Stimulated activated naive CD4-positive, alpha-beta T cell (primary cell): ENCODE data around the gene GTPBP6.

Source experiments
- DNase-seq, 6 experiments: peaks; one replicate each; lab custom pipeline; 2025; lab: John Stamatoyannopoulos, UW

GTPBP6 gene, protein sequence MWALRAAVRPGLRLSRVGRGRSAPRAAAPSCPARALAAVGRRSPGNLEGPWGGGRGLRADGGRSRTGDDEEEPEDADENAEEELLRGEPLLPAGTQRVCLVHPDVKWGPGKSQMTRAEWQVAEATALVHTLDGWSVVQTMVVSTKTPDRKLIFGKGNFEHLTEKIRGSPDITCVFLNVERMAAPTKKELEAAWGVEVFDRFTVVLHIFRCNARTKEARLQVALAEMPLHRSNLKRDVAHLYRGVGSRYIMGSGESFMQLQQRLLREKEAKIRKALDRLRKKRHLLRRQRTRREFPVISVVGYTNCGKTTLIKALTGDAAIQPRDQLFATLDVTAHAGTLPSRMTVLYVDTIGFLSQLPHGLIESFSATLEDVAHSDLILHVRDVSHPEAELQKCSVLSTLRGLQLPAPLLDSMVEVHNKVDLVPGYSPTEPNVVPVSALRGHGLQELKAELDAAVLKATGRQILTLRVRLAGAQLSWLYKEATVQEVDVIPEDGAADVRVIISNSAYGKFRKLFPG

DNA sequence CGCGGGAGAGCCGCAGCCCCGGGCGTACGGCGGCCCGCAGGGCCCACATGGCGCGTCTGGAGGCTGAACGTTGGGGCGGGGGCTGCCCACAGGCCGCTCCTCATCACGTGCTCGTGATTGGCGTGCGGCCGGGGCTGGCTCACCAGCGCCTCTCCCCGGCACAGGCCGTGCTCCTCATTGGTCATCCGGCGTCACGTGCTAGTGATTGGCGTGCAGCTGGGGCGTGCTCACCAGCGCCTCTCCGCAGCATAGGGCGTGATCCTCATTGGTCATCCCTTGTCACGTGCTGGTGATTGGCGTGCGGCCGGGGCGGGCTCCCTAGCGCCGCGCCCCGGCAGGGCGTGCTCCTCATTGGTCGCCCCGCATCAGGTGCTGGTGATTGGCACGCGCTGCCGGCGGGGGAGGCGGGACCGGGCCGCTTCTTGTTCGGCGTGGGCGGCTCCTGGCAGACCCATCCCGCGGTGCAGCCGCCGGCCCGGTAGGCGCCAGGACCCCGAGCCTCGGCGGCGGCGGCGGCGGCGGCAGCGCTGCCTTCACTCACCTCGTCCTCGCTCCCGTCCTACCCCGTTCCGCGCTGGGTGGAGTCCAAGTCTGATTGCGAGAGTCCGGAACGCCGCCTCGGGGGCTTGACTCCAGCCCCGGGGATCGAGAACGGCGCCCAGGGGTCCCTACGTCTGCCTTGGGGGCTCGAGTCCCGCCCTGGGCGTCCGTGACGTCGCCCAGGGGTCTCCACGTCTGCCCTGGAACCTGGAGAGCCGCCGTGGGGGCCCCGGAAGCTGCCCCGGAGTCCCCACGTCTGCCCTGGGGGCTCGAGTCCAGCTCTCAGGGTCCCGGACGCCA, at the start of gene GTPBP6:
TSS of gene GTPBP6 (minus strand) at position 58 of the 840 bp plus-strand sequence. CDS start at position 49, 9 bp downstream.
- no peak for DNase-seq

DNA sequence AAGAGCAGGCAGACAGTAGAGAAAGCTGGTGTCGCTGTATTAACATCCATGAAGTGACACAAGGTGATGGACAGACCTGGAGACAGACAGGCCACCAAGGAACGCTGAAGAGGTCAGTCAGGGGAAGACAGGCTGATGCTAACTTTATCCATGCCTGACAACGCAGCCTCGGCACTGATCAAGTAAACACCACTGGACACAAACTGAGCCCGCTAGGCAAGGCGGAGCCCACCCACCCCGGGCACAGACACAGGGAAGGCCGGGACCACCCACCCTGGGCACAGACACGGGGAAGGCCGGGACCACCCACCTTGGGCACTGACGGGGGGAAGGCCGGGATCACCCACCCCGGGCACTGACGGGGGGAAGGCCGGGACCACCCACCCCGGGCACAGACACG, 49.3 kb upstream of the GTPBP6 start:
- DNase-seq, result no peak

DNA sequence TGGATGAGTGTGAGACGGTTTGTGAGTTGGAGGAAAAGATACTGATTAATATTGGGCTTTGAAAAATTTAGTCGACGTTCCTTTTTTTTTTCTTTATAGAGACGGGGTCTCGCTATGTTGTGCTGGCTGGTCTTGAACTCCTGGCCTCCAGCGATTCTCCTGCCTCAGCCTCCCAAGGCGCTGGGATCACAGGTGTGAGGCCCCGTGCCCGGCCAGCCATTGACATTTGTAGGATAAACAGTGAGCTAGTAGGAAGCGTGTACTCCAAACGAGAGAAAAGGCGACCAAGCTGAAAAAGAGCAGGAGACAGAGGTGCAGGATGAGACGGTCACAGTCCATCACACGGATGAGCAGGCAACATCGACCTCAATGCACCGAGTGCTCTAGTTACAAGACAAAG, 48.8 kb upstream of the GTPBP6 start:
- DNase-seq, result no peak

DNA sequence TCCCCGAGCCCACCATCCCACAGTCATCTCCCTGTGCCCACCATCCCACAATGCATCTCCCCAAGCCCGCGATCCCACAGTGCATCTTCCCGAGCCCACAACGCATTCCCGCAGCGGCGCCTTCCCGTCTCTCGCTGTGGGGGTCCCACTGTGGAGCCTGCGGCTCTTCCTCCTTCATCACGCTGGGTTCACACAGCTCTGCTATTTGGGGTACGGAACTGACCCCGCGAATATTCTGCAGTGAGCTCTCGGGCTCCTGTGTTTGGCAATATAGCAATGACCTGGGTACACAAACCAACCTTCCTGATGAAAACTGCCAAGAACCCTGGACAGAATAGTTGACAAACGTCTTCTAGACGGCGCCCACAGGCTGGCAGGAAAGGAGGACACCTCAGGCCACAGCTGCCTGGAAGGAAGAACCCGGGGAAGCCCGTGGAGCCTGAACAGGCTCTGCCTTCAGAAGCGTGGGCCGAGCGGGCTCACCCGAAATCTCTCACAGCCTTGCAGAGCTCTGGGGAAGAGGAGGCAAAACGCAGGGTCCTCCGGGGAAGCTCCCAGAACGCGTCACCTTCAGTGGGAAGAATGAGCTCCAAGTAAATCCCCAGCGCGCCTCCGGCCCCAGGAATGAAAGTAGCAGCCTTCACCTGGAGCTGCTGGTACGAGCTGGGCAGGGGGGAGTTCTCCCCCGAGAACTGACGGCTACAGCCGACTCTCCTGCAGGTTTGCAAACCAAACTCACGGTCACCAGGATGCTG, 45.2 kb upstream of the GTPBP6 start:
- DNase-seq, result no peak

DNA sequence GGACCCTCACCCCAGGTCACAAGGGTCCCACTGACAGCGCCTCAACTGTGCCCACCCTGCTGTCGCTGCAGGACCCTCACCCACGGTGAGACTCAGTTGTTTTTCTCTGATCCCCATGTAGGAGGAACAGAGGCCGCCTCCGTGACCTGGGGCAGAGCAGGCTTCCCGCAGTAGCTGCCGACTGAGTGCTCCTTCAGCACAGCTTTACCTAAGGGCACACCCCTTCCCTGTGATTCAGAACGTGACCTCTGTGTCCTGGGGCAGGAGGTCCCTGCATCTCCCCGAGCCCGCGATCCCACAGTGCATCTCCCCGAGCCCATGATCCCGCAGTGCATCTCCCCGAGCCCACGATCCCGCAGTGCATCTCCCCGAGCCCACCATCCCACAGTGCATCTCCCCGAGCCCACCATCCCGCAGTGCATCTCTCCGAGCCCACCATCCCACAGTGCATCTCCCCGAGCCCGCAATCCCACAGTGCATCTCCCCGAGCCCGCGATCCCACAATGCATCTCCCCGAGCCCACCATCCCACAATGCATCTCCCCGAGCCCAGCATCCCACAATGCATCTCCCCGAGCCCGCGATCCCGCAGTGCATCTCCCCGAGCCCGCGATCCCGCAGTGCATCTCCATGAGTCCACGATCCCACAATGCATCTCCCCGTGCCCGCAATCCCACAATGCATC, 44.5 kb upstream of the GTPBP6 start:
- DNase-seq, result no peak

DNA sequence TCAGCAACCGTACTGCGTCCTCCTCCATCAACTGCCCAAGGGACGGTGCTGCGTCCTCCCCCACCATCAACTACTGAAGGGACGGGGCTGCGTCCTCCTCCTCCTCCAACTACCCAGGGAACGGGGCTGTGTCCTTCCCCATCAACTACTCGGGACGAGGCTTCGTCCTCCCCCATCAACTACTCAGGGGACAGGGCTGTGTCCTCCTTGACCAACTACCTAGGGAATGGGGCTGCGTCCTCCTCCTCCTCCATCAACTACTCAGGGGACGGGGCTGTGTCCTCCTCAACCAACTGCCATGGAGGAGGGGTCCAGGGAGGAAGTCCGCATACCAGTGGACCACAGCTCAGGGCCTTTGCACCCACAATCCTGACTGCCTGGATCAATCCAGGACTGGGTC, 43.8 kb upstream of the GTPBP6 start:
- DNase-seq, result no peak

DNA sequence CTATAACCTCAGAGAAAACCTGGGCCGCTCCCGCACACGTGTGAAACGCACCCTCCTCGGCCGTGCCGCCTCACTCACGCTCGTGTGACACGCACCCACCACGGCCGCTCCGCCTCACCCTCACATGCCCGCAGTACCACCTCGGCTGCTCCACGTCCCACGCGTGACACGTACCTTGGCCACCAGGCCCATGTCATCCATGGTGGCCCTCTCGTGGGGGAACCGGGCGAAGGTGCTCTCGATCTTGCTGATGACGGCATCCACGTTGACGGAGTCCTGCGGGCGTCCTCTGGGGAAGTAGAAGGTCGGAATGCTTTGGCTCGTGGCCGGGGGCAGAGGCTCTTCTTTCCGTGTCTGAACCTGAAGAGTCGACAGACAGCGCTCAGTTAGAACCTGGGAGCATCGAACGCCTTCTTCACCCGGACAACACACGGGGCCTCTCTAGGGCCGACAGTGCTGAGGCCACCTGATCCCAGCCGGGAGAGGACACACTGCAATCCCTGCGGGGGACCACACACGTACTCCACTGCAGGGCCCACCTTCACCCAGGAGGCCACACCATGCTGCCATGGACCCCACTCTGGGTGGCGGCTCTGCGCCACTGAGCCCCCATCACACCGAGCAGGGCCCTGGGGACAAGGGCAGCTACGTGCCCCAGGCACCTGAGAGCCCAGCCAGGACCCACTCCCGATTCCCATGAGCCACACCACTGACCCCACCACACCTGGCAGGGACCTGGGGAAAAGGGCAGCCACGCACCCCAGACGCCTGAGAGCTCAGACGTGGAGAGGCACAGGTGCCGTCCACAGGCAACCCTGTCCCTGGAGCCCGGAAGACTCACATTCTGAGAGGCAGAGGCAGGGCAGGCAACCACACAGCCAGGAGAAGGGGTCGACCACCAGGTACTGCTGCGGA, 42.9 kb upstream of the GTPBP6 start:
- DNase-seq, result no peak

DNA sequence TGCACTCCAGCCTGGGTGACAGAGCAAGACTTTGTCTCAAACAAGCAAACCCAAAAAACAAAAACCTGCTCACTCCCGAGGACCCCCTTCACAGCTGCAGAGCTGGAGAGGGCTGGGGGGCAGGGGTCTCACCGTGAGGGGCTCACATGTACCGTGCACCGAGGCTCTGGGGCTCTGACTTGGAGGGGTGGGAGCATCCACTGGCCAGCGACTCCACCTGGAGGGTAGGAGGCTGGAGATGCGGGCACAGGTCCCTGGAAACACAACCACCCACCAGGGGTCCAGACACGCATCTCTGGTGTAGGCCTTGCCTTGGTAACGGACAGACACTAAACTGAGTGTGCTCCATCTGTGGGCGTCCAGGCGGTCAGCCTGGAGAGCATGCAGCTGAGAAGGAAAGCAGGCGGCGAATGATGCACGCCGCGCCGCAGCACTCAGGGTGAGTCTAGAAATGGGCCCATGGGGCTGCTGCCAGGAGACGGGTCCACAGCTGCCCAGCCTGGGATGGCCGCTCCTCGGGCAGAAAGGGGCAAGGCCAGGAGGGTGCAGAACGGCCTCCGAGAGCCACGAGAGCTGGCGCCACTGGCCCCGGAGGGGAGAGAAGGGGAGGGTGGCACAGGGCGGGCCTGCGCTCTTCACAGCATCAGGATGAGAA, 42.0 kb upstream of the GTPBP6 start:
- no peak for DNase-seq

DNA sequence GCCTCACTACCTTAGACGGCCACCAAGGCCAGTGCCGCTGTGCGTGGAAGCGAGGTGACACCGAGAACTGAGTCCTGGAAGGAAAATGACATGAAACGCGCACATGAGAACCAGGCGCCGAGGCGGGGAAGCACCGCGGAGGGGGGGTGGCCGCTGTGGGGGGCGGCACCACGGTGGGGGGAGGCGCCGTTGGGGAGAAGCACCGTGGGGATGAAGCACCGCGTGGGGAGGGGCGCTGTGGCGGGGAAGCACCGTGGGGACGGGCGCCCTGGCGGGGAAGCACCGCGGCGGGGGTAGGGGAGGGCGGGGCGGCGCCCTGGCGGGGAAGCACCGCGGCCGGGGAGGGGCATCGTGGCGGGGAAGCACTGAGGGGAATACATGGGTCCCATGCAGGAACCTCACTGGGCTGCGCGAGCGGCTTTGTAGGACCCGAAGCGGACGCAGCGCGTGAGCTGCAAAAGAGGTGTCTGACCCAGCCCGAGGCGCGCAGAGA, 40.1 kb upstream of the GTPBP6 start:
- no peak for DNase-seq

DNA sequence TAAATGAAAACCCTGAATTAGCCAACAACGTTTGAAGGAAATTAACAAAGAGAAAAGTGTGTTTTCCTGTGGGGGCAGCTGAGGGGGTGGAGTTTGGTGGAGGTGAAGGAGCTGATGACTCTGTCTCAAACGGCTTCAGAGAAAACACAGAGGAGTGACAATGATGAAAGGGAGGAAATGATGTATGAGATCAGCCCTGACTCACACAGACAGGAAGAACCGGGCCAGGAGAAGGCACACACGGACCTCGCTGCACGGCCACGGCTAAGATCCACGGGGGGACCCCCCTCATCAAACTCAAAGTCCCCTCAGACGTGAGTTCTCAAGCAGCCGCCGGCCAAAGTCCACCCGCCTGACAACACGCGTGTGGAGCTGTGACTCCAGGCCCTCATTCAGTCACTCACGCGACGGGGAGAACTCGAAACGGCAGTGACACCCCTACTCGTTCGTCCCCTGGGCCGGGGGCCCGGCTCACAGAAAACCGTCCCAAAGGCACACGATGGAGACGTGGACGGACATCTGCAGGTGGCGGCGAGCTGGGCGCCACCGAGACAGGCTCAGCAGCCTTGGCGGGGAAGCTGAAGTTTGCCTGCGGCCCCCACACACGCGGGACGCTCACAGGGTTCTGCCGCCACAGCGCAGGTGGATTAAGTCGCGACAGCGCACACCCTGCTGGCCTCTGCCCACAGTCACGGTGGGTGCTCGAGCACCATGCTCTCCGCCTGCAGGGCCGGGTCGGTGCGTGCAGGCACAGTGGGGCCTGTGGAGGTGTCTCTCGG, 39.3 kb upstream of the GTPBP6 start:
- DNase-seq, result peak in 5 of 6 experiments; percentile 24 to 80 (median 74)

DNA sequence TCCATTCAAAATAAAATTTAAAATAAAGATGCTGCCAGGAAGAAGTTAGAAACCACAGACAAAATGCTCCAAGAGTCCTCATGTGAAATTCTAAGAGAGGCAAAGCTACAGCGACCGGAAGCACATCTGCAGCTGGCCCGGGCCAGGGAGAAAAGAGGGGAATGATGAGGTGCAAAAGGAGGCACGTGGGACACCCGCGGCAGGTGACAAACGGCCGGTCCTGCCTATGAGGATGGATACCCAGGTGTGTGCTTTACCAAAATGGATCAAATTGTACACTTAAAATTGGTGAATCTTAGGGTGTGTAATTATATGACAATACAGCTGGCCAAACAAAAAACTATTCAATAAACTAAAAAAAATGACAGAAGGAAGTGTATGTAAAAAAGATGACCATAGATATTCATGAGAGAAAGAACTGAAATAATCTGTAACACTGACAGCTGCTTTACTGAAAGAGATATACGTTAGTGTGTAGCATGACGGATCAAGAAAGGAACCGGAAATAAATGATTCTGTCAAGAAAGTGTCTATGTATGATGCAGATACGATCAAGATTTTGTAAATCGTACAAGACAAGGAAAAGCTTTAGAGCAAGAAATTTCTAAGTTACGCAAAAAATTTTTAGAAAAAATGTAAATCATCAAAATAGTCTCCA, 38.6 kb upstream of the GTPBP6 start:
- no peak for DNase-seq

DNA sequence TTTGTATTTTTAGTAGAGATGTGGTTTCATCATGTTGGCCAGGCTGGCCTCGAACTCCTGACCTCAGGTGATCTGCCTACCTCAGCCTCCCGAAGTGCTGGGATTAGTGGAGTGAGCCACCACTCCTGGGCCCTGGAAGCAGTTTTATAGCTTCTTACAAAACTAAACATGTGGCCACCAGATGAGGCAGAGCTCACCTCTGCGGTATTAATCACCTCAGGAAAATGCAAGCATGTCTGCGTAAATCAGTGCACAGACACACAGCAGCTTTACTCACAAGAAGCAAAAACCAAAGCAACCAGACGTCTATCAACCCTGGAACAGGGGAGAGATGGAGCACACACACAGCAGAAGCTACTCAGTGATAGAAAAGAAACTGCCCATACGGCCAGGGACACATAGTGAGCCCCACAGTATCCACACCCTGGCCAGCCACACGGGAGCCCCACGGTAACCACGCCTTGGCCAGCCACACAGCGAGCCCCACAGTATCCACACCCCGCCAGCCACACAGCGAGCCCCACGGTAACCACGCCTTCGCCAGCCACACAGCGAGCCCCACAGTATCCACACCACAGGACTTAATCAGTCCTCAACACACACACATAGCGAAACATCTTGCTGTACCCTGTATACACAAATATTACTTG, 37.9 kb upstream of the GTPBP6 start:
- no peak for DNase-seq

DNA sequence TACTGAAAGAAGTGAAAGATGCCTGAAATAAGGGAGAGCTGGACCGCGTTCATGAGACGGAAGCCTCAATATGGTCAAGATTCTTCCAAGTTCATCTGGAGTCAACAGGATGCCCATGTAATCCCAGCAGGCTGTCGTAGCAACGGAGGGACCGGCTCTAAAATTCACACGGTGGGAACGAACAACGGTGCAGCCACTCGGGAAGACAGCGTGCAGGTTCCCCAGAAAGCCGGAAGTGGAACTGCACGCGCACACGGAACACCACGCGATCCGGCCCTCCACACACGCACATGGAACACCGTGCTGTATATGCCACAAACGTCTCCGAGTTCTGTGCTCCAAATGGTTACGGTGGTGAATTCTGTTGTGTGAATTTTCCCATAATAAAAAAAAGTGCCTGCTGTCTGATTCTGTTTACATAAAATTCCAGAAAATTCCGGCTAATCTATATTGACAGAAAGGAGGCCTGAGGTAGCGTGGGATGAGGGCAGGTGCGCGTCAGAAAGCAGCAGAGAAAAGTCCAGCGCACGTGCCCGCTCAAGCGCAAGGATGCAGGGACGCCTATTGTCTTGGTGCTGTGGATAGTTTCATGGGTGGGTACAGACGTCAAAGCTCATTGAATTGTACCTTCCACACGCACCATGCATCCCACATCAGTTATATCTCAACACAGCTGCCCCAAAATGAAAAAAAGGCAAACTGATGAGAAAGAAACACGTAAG, 36.9 kb upstream of the GTPBP6 start:
- no peak for DNase-seq

DNA sequence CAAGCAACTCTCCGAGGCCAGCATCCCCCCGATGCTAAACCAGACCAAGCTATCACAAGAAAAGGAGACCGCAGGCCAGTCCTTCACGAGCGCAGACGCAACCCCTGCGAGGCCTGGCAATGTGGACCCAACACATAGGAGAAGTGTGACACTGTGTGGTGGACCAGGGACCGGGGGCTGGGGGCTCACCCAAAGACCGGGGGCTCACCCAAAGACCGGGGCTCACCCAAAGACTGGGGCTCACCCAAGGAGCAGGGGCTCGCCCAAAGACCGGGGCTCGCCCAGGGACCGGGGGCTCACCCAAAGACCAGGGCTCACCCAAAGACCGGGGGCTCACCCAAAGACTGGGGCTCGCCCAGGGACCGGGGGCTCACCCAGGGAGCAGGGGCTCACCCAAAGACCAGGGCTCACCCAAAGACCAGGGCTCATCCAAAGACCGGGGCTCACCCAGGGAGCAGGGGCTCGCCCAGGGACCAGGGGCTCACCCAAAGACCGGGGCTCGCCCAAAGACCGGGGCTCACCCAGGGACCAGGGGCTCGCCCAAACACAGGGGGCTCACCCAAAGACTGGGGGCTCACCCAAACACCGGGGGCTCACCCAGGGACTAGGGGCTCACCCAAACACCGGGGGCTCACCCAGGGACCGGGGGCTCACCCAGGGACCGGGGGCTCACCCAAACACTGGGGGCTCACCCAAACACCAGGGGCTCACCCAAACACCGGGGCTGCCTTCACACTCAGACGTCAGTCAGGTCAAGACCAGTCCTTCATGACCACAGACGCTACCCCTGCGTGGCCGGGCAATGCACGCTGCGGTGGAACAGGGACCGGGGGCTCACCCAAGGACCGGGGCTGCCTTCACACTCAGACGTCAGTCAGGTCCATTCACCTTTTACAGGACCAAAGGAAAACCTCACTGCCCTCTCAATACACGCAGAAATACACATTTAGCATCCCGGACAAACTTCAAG, 35.3 kb upstream of the GTPBP6 start:
- DNase-seq, result no peak

DNA sequence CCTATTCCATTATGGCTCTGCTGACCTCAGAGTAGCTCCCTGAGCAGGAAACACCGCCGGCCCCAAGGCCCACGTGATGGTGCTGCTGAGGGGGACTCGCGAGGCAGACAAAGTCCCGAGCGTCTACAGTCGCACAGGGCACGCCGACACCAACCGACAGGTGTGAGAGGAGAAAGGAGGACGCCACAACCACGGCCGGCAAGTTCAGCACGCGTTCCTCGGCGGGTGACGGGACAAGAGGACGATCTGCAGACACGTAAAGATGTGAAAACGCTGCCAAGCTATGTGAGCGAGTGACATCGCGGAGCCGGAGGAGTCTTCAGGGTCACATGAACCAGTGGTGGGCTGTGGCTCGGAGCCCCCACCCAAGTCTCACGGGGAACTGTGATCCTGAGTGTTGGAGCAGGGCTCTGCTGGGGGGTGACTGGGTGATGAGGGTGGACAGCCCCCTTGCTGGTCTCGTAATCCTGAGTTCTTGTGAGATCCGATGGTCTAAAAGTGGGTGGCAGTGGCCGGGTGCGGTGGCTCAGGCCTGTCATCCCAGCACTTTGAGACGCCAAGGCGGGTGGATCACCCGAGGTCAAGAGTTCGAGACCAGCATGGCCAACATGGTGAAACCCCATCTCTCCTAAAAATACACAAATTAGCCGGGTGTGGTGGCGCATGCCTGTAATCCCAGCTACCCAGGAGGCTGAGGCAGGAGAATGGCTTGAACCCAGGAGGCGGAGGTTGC, 34.2 kb upstream of the GTPBP6 start:
- DNase-seq, result no peak
